HG02759 (cell line): ENCODE results near the gene FAM163A.
"Not testable (repeated sequence)": the region's sequence is repeated elsewhere in the genome, so short reads cannot be mapped to it uniquely, and the experiment has no call there.

Source experiments
- ATAC-seq: cut with Tn5 transposase; IDR thresholded peaks from one replicate; pipeline ENCODE4 v1.9.1; 2021; ENCODE audit warnings: mild to moderate bottlenecking, moderate library complexity; ENCODE audit not compliant: unreplicated experiment

Gene FAM163A

GRCh38 chr1:179836686-179837445 is 93.8 kb downstream of the FAM163A start:
- not testable (repeated sequence) for ATAC-seq

DNA sequence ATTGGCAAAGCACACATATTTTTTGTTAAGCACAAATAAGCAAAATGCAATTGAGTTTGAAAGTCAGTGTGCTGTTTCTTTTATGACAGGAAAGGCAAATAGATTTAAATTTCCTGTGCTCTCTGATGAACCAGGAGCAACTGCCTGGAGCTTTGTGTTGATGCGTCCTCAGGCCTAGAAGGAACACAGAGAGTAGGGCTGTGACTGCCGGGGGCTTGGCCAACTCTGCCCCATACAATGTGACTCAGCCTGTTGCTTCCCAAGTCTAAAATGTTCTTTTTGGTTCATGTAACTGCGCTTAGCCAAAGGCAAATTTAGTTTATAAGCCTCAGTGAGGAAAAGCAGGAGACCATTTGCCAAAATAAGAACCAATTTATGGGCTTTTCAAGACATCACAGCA is 97.0 kb downstream of the FAM163A start:
- no peak for ATAC-seq

DNA sequence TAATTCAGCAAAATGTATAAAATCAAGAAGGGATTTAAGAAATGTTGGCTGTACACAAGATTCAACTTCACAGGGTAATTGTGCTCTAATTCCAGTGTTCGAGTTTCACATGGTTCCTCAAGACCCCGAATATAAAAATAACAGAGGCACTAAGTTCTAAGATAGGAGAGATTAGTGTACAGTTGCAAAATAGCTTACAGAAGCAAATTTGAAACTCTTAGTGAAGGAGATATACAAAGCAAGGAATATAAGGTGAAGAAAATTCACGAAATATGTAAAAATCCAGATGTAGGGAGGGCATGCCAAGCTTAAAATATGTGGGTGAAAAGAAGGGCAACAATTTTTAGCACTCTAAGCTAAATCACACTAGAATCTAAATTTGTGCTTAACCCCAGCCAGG is 105.1 kb downstream of the FAM163A start:
- ATAC-seq = no peak

DNA sequence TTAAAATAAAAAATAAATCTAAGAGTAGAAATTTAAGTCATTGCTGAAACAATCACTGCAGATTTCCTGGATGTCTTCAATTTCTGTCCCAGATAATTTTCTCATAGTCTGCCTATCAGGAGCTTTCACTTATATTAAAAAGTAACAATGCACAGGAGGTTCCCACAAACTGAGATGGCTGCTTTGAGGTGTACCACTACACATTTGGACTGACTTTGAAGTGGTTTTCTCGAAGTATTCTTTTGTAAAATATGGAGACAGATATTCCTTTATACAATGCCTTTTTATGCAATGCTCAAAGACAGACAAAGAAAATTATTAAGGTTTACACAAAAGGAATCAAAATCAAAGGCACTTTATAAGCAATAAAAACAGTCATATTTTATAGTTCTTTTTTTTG is 110.0 kb downstream of the FAM163A start:
- no peak for ATAC-seq

GRCh38 chr1:179855831-179856230 is 112.7 kb downstream of the FAM163A start:
- not testable (repeated sequence) for ATAC-seq

DNA sequence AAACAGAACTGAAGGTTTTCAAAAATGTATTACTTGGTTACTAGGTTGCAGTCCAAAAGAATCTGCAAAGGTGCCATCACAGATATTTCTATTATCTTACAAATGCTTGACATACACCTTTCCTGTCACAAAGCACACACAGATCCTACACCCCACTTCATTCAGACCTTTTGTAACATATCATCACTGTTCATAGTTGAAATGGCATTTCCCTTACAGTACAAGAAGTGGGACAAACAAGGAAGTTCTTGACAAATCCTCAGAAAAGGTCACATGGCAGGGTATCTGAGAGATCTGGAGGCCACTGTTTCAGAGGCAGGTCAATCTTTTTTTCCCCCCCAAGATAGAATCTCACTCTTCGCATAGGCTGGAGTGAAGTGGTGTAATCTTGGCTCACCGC is 113.2 kb downstream of the FAM163A start:
- ATAC-seq = no peak

DNA sequence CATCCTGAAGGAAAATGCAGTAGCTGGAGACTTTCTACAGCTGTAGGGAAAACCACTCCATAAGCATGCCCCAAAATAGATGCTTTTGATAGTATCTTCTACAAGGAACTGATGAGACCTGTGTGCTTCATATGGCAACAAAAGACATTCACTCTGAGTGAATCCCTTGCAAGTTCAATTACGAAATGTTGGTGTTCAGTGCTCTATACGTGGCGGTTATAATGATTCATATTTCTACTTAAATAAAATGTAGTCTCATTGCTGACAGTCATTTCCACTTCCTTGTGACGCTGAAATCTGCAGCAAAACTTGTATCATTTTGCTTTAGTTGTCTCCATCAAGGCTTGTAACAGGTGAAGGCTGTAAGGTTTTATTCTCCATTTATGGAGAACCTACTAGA is 113.9 kb downstream of the FAM163A start:
- no peak for ATAC-seq

GRCh38 chr1:179860652-179861051 is 117.6 kb downstream of the FAM163A start:
- no peak for ATAC-seq

DNA sequence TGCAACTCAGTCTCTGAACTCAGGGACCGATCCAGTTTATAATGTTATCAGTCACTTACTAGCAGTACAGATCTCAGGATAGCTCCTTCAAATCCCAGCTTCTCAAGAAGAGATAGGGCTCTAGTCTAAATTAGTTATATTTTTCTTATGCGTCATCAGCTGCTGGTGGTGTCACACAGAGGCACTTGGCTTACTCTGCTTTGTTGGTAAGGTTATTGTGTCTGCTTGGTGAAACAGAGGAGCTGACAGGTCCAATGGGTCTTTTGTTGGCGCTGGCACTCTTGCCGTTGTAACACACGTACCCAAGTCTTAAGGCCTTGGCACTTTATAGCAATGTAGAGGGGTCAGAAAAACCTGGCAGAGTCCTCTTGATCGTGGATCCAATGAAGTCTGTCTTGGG is 122.3 kb downstream of the FAM163A start:
- ATAC-seq = no peak
